HCT116 (cell line): ENCODE data around the gene ARSI.

Experiments
- CEBPB ChIP-seq: IDR thresholded peaks from 2 replicates; pipeline ENCODE4 v1.6.1; 2012; ENCODE audit warnings: low read depth
- EZH2 ChIP-seq: fragments of 200-600 bp; sonication (generic); IDR thresholded peaks from 2 replicates; pipeline ENCODE4 v1.6.1; 2017; ENCODE audit warnings: antibody characterized with exemption, mixed run types
- POLR2A ChIP-seq: IDR thresholded peaks from 2 replicates; pipeline ENCODE4 v1.7.0; 2011; ENCODE audit warnings: borderline replicate concordance; ENCODE audit not compliant: insufficient read depth, insufficient read length; ENCODE audit errors: extremely low read depth
- POLR2AphosphoS5 ChIP-seq: IDR thresholded peaks from 2 replicates; pipeline ENCODE4 v1.6.1; 2011; ENCODE audit warnings: mild to moderate bottlenecking, low read depth, low read length, moderate library complexity
- RAD21 ChIP-seq: IDR thresholded peaks from 2 replicates; pipeline ENCODE4 v1.6.1; 2012; ENCODE audit warnings: low read depth, mild to moderate bottlenecking
- SIN3A ChIP-seq: IDR thresholded peaks from 2 replicates; pipeline ENCODE4 v1.6.1; 2012; ENCODE audit warnings: low read depth
- SP1 ChIP-seq: IDR thresholded peaks from 2 replicates; pipeline ENCODE4 v1.6.1; 2012; ENCODE audit warnings: low read depth
- TCF7L2 ChIP-seq: IDR thresholded peaks from 2 replicates; pipeline ENCODE4 v1.7.0; 2011; ENCODE audit warnings: borderline replicate concordance, inconsistent platforms; ENCODE audit not compliant: insufficient read depth, insufficient read length; ENCODE audit errors: extremely low read depth
- YY1 ChIP-seq: IDR thresholded peaks from 2 replicates; pipeline ENCODE4 v1.6.1; 2011; ENCODE audit warnings: low read length, low read depth, moderate library complexity, mild to moderate bottlenecking; ENCODE audit not compliant: insufficient replicate concordance; ENCODE audit errors: extremely low read depth
- TF ChIP-seq, protein P1 (sequence below), 3 experiments: fragments of 200-600 bp in 1 of 3; sonication (generic) in 1 of 3; IDR thresholded peaks in 2 of 3; conservative IDR thresholded peaks in 1 of 3; 2 replicates each; pipeline ENCODE4 v1.5.1; 2012 to 2017; ENCODE audit warnings: low read depth in 2 of 3, low read length in 2 of 3, antibody characterized with exemption in 1 of 3, borderline replicate concordance in 1 of 3, control low read depth in 1 of 3, mild to moderate bottlenecking in 1 of 3, mixed read lengths in 1 of 3, mixed run types in 1 of 3, moderate library complexity in 1 of 3; ENCODE audit not compliant: insufficient read depth in 1 of 3
- TF ChIP-seq, protein P2 (sequence below): IDR thresholded peaks from 2 replicates; pipeline ENCODE4 v1.6.1; 2012; ENCODE audit warnings: low read depth
- TF ChIP-seq, protein P3 (sequence below): IDR thresholded peaks from 2 replicates; pipeline ENCODE4 v1.6.1; 2012

DNA sequence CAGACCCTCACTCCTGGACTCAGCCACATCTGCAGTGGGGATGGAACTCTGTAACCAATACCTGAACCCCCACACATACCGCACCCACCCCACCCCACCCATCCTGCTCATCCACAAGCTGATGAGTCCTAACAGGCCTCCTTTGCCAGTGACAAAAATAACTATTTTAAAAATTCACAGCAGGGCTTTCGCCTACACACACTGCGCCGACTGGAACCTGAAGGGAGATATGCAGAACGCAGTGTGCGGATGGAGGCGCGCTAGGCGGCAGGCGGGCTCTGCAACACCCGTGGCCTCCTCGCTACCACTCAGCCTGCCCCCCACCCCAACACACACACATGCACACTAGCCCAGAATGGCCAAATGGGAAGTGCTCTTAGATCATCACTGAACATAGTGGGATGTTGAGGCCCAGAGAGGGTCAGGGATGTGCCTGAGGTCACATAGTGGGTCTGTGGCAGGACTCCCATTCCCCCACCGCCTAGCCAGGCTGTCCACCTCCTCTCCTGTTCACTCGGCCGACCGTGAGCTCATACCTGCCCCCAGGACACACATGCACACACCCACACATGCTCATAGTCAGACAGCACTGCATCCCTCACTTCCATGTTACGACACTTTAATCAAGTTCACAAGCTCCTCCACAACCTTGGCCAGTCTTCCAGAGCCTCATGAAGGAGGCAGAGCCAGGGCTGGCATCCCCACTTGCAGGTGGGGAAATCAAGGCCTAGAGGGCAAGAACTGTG, 6.8 kb downstream of the ARSI start:
- no peak for TF ChIP-seq YY1
- TF ChIP-seq EZH2: no peak
- TF ChIP-seq, protein P1, sequence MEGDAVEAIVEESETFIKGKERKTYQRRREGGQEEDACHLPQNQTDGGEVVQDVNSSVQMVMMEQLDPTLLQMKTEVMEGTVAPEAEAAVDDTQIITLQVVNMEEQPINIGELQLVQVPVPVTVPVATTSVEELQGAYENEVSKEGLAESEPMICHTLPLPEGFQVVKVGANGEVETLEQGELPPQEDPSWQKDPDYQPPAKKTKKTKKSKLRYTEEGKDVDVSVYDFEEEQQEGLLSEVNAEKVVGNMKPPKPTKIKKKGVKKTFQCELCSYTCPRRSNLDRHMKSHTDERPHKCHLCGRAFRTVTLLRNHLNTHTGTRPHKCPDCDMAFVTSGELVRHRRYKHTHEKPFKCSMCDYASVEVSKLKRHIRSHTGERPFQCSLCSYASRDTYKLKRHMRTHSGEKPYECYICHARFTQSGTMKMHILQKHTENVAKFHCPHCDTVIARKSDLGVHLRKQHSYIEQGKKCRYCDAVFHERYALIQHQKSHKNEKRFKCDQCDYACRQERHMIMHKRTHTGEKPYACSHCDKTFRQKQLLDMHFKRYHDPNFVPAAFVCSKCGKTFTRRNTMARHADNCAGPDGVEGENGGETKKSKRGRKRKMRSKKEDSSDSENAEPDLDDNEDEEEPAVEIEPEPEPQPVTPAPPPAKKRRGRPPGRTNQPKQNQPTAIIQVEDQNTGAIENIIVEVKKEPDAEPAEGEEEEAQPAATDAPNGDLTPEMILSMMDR (IDR thresholded peaks at IDR 0.05 in 2 of 3, conservative IDR thresholded peaks at IDR 0.05 in 1 of 3; ENCODE audit: borderline replicate concordance in 1 of 3, insufficient read depth in 1 of 3, low read depth in 2 of 3, low read length in 2 of 3): no peak
- TF ChIP-seq CEBPB: no peak
- TF ChIP-seq, protein P2, sequence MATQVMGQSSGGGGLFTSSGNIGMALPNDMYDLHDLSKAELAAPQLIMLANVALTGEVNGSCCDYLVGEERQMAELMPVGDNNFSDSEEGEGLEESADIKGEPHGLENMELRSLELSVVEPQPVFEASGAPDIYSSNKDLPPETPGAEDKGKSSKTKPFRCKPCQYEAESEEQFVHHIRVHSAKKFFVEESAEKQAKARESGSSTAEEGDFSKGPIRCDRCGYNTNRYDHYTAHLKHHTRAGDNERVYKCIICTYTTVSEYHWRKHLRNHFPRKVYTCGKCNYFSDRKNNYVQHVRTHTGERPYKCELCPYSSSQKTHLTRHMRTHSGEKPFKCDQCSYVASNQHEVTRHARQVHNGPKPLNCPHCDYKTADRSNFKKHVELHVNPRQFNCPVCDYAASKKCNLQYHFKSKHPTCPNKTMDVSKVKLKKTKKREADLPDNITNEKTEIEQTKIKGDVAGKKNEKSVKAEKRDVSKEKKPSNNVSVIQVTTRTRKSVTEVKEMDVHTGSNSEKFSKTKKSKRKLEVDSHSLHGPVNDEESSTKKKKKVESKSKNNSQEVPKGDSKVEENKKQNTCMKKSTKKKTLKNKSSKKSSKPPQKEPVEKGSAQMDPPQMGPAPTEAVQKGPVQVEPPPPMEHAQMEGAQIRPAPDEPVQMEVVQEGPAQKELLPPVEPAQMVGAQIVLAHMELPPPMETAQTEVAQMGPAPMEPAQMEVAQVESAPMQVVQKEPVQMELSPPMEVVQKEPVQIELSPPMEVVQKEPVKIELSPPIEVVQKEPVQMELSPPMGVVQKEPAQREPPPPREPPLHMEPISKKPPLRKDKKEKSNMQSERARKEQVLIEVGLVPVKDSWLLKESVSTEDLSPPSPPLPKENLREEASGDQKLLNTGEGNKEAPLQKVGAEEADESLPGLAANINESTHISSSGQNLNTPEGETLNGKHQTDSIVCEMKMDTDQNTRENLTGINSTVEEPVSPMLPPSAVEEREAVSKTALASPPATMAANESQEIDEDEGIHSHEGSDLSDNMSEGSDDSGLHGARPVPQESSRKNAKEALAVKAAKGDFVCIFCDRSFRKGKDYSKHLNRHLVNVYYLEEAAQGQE: no peak
- TF ChIP-seq SIN3A: no peak
- no peak for TF ChIP-seq SP1
- TF ChIP-seq, protein P3, sequence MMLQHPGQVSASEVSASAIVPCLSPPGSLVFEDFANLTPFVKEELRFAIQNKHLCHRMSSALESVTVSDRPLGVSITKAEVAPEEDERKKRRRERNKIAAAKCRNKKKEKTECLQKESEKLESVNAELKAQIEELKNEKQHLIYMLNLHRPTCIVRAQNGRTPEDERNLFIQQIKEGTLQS: no peak
- TF ChIP-seq TCF7L2: no peak
- no peak for TF ChIP-seq POLR2AphosphoS5
- TF ChIP-seq POLR2A: no peak
- no peak for TF ChIP-seq RAD21
